Neural crest cell (in vitro differentiated cells): ENCODE measurements around the gene COA7. TPM values are rescaled to one million over a fixed set of nuclear protein-coding genes. Genes with fewer than 3 reads are reported as not detected.

Experiments
- DNase-seq: peaks from one replicate; pipeline ENCODE4 v3.0.0; 2021; ENCODE audit warnings: low read depth, mixed read lengths, low spot score
- H3K27ac Mint-ChIP-seq: one replicate; pipeline ENCODE4 v1.8.0; 2021; ENCODE audit warnings: mild to moderate bottlenecking, mixed read lengths; ENCODE audit not compliant: unreplicated experiment
- H3K27me3 Mint-ChIP-seq: 2 replicates; pipeline ENCODE4 v1.8.0; 2021; ENCODE audit warnings: low read depth, mild to moderate bottlenecking, mixed read lengths
- H3K36me3 Mint-ChIP-seq: 2 replicates; pipeline ENCODE4 v1.8.0; 2021; ENCODE audit warnings: low read depth, mild to moderate bottlenecking, mixed read lengths
- H3K4me1 Mint-ChIP-seq: 2 replicates; pipeline ENCODE4 v1.8.0; 2021; ENCODE audit warnings: mixed read lengths
- H3K4me3 Mint-ChIP-seq: one replicate; pipeline ENCODE4 v1.8.0; 2021; ENCODE audit warnings: mild to moderate bottlenecking, mixed read lengths
- H3K9me3 Mint-ChIP-seq: 2 replicates; pipeline ENCODE4 v1.8.0; 2021; ENCODE audit warnings: mixed read lengths
- CTCF ChIP-seq: fragments of 200-600 bp; sonication (generic); conservative IDR thresholded peaks from 2 replicates; pipeline ENCODE4 v1.5.0; 2021; ENCODE audit warnings: antibody characterized with exemption, mild to moderate bottlenecking
- total RNA-seq: library from RNA; stranded (reverse); gene quantifications from 2 replicates; pipeline ENCODE4 v1.2.1, GENCODE V29; 2021

Gene COA7
- total RNA-seq, 1 donor from 2014 or later = 35.0 TPM

- no peak for DNase-seq
- no peak overlapping the region for H3K4me3 Mint-ChIP-seq
- H3K4me1 Mint-ChIP-seq = peaks cover 24% of the 10 kb centered on the region
- H3K9me3 Mint-ChIP-seq = no peaks in the 10 kb centered on the region
- no peaks in the 10 kb centered on the region for H3K27me3 Mint-ChIP-seq
- no peak for TF ChIP-seq CTCF
- H3K27ac Mint-ChIP-seq = no peak overlapping the region
- no peaks in the 10 kb centered on the region for H3K36me3 Mint-ChIP-seq
These were observed 30.9 kb downstream of the COA7 start for GRCh38 chr1:52667290-52667689.

GRCh38 chr1:52665006-52665941 is 32.9 kb downstream of the COA7 start:
- no peak for TF ChIP-seq CTCF
- Mint-ChIP-seq H3K4me1 (peaks cover 32% of the 10 kb centered on the region), H3K36me3 (no peaks in the 10 kb centered on the region), H3K9me3 (no peaks in the 10 kb centered on the region), H3K27ac (no peak overlapping the region), H3K27me3 (no peaks in the 10 kb centered on the region), H3K4me3 (no peak overlapping the region)
- no peak for DNase-seq

- TF ChIP-seq CTCF = no peak
- no peak overlapping the region for H3K27ac Mint-ChIP-seq
- peaks cover 42% of the 10 kb centered on the region for H3K4me1 Mint-ChIP-seq
These were observed 34.4 kb downstream of the COA7 start for GRCh38 chr1:52663716-52664115.

GRCh38 chr1:52662645-52663313 is 35.4 kb downstream of the COA7 start:
- Mint-ChIP-seq H3K27me3 (no peaks in the 10 kb centered on the region), H3K27ac (peak overlapping the region; percentile 97), H3K9me3 (no peaks in the 10 kb centered on the region), H3K36me3 (no peaks in the 10 kb centered on the region), H3K4me1 (peaks cover 42% of the 10 kb centered on the region), H3K4me3 (peak overlapping the region; percentile 70)
- no peak for TF ChIP-seq CTCF
- peak; percentile 62 for DNase-seq

More at GRCh38 chr1:52663716-52664115, 34.4 kb downstream of the COA7 start:
- H3K36me3 Mint-ChIP-seq = no peaks in the 10 kb centered on the region
- no peak overlapping the region for H3K4me3 Mint-ChIP-seq
- H3K9me3 Mint-ChIP-seq = no peaks in the 10 kb centered on the region
- H3K27me3 Mint-ChIP-seq = no peaks in the 10 kb centered on the region
- no peak for DNase-seq

- no peaks in the 10 kb centered on the region for H3K36me3 Mint-ChIP-seq
- H3K4me1 Mint-ChIP-seq = peaks cover 42% of the 10 kb centered on the region
- H3K27me3 Mint-ChIP-seq = no peaks in the 10 kb centered on the region
- no peak overlapping the region for H3K4me3 Mint-ChIP-seq
- H3K27ac Mint-ChIP-seq = no peak overlapping the region
- TF ChIP-seq CTCF = no peak
- H3K9me3 Mint-ChIP-seq = no peaks in the 10 kb centered on the region
- no peak for DNase-seq
These were observed 37.3 kb downstream of the COA7 start for GRCh38 chr1:52660807-52661206.
